ENCODE data around the gene POTEB3. TPM values are rescaled to one million over a fixed set of nuclear protein-coding genes. Genes with fewer than 3 reads are reported as not detected.
"Not testable (repeated sequence)": the region's sequence is repeated elsewhere in the genome, so short reads cannot be mapped to it uniquely, and the experiment has no call there.

POTEB3 gene
- not detected in 2 replicates for total RNA-seq (2016; rRNA removed; fragmentation: Illumina TruSeq; extraction: Trizol)
- total RNA-seq (2016; cell fraction: cytosol; rRNA removed; fragmentation: Illumina TruSeq; extraction: Trizol; ENCODE audit: low read depth): not detected in 2 replicates
- total RNA-seq (2016; cell fraction: insoluble cytoplasmic fraction; rRNA removed; fragmentation: Illumina TruSeq; extraction: Trizol): not detected in 2 replicates
- not detected in 2 replicates for total RNA-seq (2016; cell fraction: membrane; rRNA removed; fragmentation: Illumina TruSeq; extraction: Trizol)
- total RNA-seq (2016; cell fraction: nucleus; rRNA removed; fragmentation: Illumina TruSeq; extraction: Trizol): not detected in 2 replicates
- polyA plus RNA-seq (2011; rRNA removed): not detected in 2 replicates
- not detected in 2 replicates for polyA plus RNA-seq (2011; cell fraction: cytosol; rRNA removed)
- polyA plus RNA-seq (2011; cell fraction: nucleus; rRNA removed): not detected in 2 replicates
- not detected in 2 replicates for polyA plus RNA-seq (2012)
- not detected in 2 replicates for polyA plus RNA-seq (2016; cell fraction: cytosol; fragmentation: Illumina TruSeq; extraction: Trizol; ENCODE audit: low read depth)
- polyA plus RNA-seq (2016; cell fraction: insoluble cytoplasmic fraction; fragmentation: Illumina TruSeq; extraction: Trizol; ENCODE audit: low read depth): not detected in 2 replicates
- polyA plus RNA-seq (2016; cell fraction: membrane; fragmentation: Illumina TruSeq; extraction: Trizol; ENCODE audit: low read depth): not detected in 2 replicates
- polyA plus RNA-seq (2016; cell fraction: nucleus; fragmentation: Illumina TruSeq; extraction: Trizol; ENCODE audit: insufficient read depth, low read depth): not detected in 2 replicates
- not detected in 2 replicates for polyA minus RNA-seq (2011; rRNA and poly(A)+ RNA removed; ENCODE audit: low replicate concordance)
- not detected in 2 replicates for polyA minus RNA-seq (2011; cell fraction: cytosol; rRNA and poly(A)+ RNA removed)
- not detected in 2 replicates for polyA minus RNA-seq (2011; cell fraction: nucleus; rRNA and poly(A)+ RNA removed)
- Bru-seq, nascent RNA: not detected
- BruChase-seq, experiment 1, labeled RNA remaining after a 6-hour chase: not detected
- BruChase-seq, experiment 2, labeled RNA remaining after a 2-hour chase: percentile 3 among the genes with signal in this experiment
- long read RNA-seq, experiment 1: 0 reads
- long read RNA-seq, experiment 2: 0 reads

GRCh38 chr15:21440399-21440798 is at the start of gene POTEB3:
Gene POTEB3, minus strand, starts transcription at chr15:21440499. Its CDS starts 488 bp downstream, at chr15:21440011.
- H3K79me2 ChIP-seq (ENCODE audit: insufficient read depth, low read length); H3K4me1 ChIP-seq (ENCODE audit: insufficient read depth, low read length); intact Hi-C loops (cut with micrococcal nuclease; ENCODE audit: unreplicated experiment); H3K27me3 ChIP-seq (ENCODE audit: control insufficient read depth in 1 of 2, insufficient read depth in 2 of 2, low read length in 2 of 2); CTCF ChIA-PET (ENCODE audit: low intra/inter-chr PET ratio, low total read pairs); H3K27ac ChIP-seq (ENCODE audit: extremely low read length, insufficient read depth, low read length); ATAC-seq; H4K20me1 ChIP-seq (ENCODE audit: insufficient read depth, low read length); DNase-seq (ENCODE audit: low spot score); H3K9ac ChIP-seq (ENCODE audit: insufficient read depth, low read depth, low read length); H3K4me2 ChIP-seq (ENCODE audit: low read depth, low read length); FAIRE-seq; in situ Hi-C loops (cut with HindIII; ENCODE audit: extremely low pct_ligation_motif_present, low pct_unique_long_range_greater_than_20kb); H3K4me3 ChIP-seq (replicated peaks in 1 of 3; ENCODE audit: insufficient read depth in 1 of 3, low read depth in 2 of 3, low read length in 3 of 3); BruUV-seq (replicated peaks); H2AFZ ChIP-seq (ENCODE audit: low read length); POLR2A ChIA-PET; H3K9me3 ChIP-seq (ENCODE audit: low read length); H3K36me3 ChIP-seq (replicated peaks in 1 of 2; ENCODE audit: control insufficient read depth in 1 of 2, insufficient read depth in 2 of 2, low read length in 2 of 2): not testable (repeated sequence)
- WGBS (ENCODE audit: low lambda C conversion rate): no CpG with 5 or more reads among the region's 35 CpGs

- 0% methylated on average over 1 of the region's 6 CpGs for WGBS (ENCODE audit: low lambda C conversion rate)
- ATAC-seq; BruUV-seq (replicated peaks): not testable (repeated sequence)
Measured at GRCh38 chr15:21453683-21454082, 13.4 kb upstream of the POTEB3 start.

GRCh38 chr15:21451920-21452563 is 11.7 kb upstream of the POTEB3 start:
- WGBS (ENCODE audit: low lambda C conversion rate): no CpG with 5 or more reads among the region's 72 CpGs
- H3K4me2 ChIP-seq (ENCODE audit: low read depth, low read length); H3K36me3 ChIP-seq (replicated peaks in 1 of 2; ENCODE audit: control insufficient read depth in 1 of 2, insufficient read depth in 2 of 2, low read length in 2 of 2); intact Hi-C loops (cut with micrococcal nuclease; ENCODE audit: unreplicated experiment); H3K4me1 ChIP-seq (ENCODE audit: insufficient read depth, low read length); POLR2A ChIA-PET; H3K79me2 ChIP-seq (ENCODE audit: insufficient read depth, low read length); CTCF ChIA-PET (ENCODE audit: low intra/inter-chr PET ratio, low total read pairs); H3K9me3 ChIP-seq (ENCODE audit: low read length); H3K4me3 ChIP-seq (replicated peaks in 1 of 3; ENCODE audit: insufficient read depth in 1 of 3, low read depth in 2 of 3, low read length in 3 of 3); H3K27ac ChIP-seq (ENCODE audit: extremely low read length, insufficient read depth, low read length); in situ Hi-C loops (cut with HindIII; ENCODE audit: extremely low pct_ligation_motif_present, low pct_unique_long_range_greater_than_20kb); H3K27me3 ChIP-seq (ENCODE audit: control insufficient read depth in 1 of 2, insufficient read depth in 2 of 2, low read length in 2 of 2); FAIRE-seq; H4K20me1 ChIP-seq (ENCODE audit: insufficient read depth, low read length); H3K9ac ChIP-seq (ENCODE audit: insufficient read depth, low read depth, low read length); BruUV-seq (replicated peaks); DNase-seq (ENCODE audit: low spot score); H2AFZ ChIP-seq (ENCODE audit: low read length); ATAC-seq: not testable (repeated sequence)

More at GRCh38 chr15:21453683-21454082, 13.4 kb upstream of the POTEB3 start:
- H3K79me2 ChIP-seq (ENCODE audit: insufficient read depth, low read length); H4K20me1 ChIP-seq (ENCODE audit: insufficient read depth, low read length); DNase-seq (ENCODE audit: low spot score); H3K4me1 ChIP-seq (ENCODE audit: insufficient read depth, low read length); H3K27ac ChIP-seq (ENCODE audit: extremely low read length, insufficient read depth, low read length); intact Hi-C loops (cut with micrococcal nuclease; ENCODE audit: unreplicated experiment); H2AFZ ChIP-seq (ENCODE audit: low read length); CTCF ChIA-PET (ENCODE audit: low intra/inter-chr PET ratio, low total read pairs); H3K9me3 ChIP-seq (ENCODE audit: low read length); H3K4me3 ChIP-seq (replicated peaks in 1 of 3; ENCODE audit: insufficient read depth in 1 of 3, low read depth in 2 of 3, low read length in 3 of 3); H3K4me2 ChIP-seq (ENCODE audit: low read depth, low read length); in situ Hi-C loops (cut with HindIII; ENCODE audit: extremely low pct_ligation_motif_present, low pct_unique_long_range_greater_than_20kb); POLR2A ChIA-PET; FAIRE-seq; H3K9ac ChIP-seq (ENCODE audit: insufficient read depth, low read depth, low read length); H3K36me3 ChIP-seq (replicated peaks in 1 of 2; ENCODE audit: control insufficient read depth in 1 of 2, insufficient read depth in 2 of 2, low read length in 2 of 2); H3K27me3 ChIP-seq (ENCODE audit: control insufficient read depth in 1 of 2, insufficient read depth in 2 of 2, low read length in 2 of 2): not testable (repeated sequence)

Data from HepG2 (cell line).